ENCODE results near the gene EXOSC1. TPM values are rescaled to one million over a fixed set of nuclear protein-coding genes. Genes with fewer than 3 reads are reported as not detected.

Gene EXOSC1
- total and polyA plus RNA-seq, 2 donors (not counting 3 experiments of a cell fraction or from before 2014, with no cell fraction given) = 50.7 to 52.9 TPM

- dilution Hi-C loops (cut with MboI; ENCODE audit: extremely low pct_ligation_motif_present, low sequenced_read_pairs) = no loop called here
- TF ChIP-seq, protein P1, sequence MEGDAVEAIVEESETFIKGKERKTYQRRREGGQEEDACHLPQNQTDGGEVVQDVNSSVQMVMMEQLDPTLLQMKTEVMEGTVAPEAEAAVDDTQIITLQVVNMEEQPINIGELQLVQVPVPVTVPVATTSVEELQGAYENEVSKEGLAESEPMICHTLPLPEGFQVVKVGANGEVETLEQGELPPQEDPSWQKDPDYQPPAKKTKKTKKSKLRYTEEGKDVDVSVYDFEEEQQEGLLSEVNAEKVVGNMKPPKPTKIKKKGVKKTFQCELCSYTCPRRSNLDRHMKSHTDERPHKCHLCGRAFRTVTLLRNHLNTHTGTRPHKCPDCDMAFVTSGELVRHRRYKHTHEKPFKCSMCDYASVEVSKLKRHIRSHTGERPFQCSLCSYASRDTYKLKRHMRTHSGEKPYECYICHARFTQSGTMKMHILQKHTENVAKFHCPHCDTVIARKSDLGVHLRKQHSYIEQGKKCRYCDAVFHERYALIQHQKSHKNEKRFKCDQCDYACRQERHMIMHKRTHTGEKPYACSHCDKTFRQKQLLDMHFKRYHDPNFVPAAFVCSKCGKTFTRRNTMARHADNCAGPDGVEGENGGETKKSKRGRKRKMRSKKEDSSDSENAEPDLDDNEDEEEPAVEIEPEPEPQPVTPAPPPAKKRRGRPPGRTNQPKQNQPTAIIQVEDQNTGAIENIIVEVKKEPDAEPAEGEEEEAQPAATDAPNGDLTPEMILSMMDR (IDR thresholded peaks at IDR 0.05; ENCODE audit: extremely low read depth in 1 of 2, insufficient read depth in 1 of 2, low read depth in 1 of 2, low read length in 2 of 2) = no peak
- TF ChIP-seq POLR2AphosphoS5 (IDR thresholded peaks at IDR 0.05; ENCODE audit: insufficient read depth, low read depth, low read length) = no peak
- TF ChIP-seq EZH2 (IDR thresholded peaks at IDR 0.05; ENCODE audit: borderline replicate concordance, low read depth, low read length, severe bottlenecking) = no peak
- TF ChIP-seq, protein P2, sequence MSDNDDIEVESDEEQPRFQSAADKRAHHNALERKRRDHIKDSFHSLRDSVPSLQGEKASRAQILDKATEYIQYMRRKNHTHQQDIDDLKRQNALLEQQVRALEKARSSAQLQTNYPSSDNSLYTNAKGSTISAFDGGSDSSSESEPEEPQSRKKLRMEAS (IDR thresholded peaks at IDR 0.05; ENCODE audit: insufficient read depth, insufficient read length) = no peak
- TF ChIP-seq JUN (IDR thresholded peaks at IDR 0.05; ENCODE audit: borderline replicate concordance, insufficient read depth, insufficient read length, low read depth) = no peak
- TF ChIP-seq POLR2A (IDR thresholded peaks at IDR 0.05; ENCODE audit: low read depth, low read length) = no peak
- TF ChIP-seq MYC (IDR thresholded peaks at IDR 0.05; ENCODE audit: low read depth, low read length) = no peak
- no peak for TF ChIP-seq FOS (IDR thresholded peaks at IDR 0.05; ENCODE audit: borderline replicate concordance, insufficient read depth, low read length)
- TF ChIP-seq GATA2 (IDR thresholded peaks at IDR 0.05; ENCODE audit: insufficient read depth, insufficient read length, low read depth, low read length) = no peak
- Histone ChIP-seq H3K9me3 (replicated peaks; ENCODE audit: control insufficient read depth, insufficient read depth, low read length) (no peaks in the 10 kb centered on the region), H4K20me1 (replicated peaks; ENCODE audit: control insufficient read depth, extremely low read depth, insufficient read depth, low read length) (no peaks in the 10 kb centered on the region), H3K4me3 (replicated peaks in 1 of 3; ENCODE audit: insufficient read depth in 1 of 3, low read depth in 1 of 3, low read length in 3 of 3) (no peak overlapping the region), H3K36me3 (ENCODE audit: control insufficient read depth in 2 of 2, extremely low read depth in 1 of 2, insufficient read depth in 2 of 2, low read length in 2 of 2) (peaks cover 25 to 35% of the 10 kb centered on the region in 2 experiments), H3K4me2 (ENCODE audit: insufficient read depth, low read length) (no peak overlapping the region), H2AFZ (ENCODE audit: low read depth, low read length) (no peak overlapping the region), H3K9me1 (replicated peaks; ENCODE audit: control insufficient read depth, extremely low read depth, insufficient read depth, low read length) (no peaks in the 10 kb centered on the region), H3K27me3 (ENCODE audit: control insufficient read depth in 2 of 2, insufficient read depth in 2 of 2, low read length in 2 of 2) (no peaks in the 10 kb centered on the region), H3K4me1 (ENCODE audit: control insufficient read depth, extremely low read depth, insufficient read depth, low read length) (no peaks in the 10 kb centered on the region), H3K79me2 (ENCODE audit: control insufficient read depth, insufficient read depth, low read length) (peaks cover 1% of the 10 kb centered on the region), H3K27ac (ENCODE audit: insufficient read depth, low read depth, low read length) (no peak overlapping the region), H3K9ac (replicated peaks; ENCODE audit: extremely low read depth, insufficient read depth, low read length) (no peak overlapping the region)
- ChIA-PET CTCF (interaction anchor here (0.6 to 1.6 kb wide), 6 partner anchors 20 to 137 kb away, joined by 3 to 5 read pairs (median 3); no protein-coding TSS in a partner anchor), POLR2A (no interaction called here)
- FAIRE-seq (no peak), DNase-seq (ENCODE audit: low read depth, low spot score) (no peak)
- no TSS peak for BruUV-seq (replicated peaks)
- intact Hi-C loops (cut with micrococcal nuclease) = no loop called here
Measured at GRCh38 chr10:97475936-97476594, 30.3 kb upstream of the EXOSC1 start.
